ENCODE measurements around the gene PCDH7.
A peak's percentile ranks its signal among the peaks of the same experiment; 100 is the strongest.

Gene PCDH7

DNA sequence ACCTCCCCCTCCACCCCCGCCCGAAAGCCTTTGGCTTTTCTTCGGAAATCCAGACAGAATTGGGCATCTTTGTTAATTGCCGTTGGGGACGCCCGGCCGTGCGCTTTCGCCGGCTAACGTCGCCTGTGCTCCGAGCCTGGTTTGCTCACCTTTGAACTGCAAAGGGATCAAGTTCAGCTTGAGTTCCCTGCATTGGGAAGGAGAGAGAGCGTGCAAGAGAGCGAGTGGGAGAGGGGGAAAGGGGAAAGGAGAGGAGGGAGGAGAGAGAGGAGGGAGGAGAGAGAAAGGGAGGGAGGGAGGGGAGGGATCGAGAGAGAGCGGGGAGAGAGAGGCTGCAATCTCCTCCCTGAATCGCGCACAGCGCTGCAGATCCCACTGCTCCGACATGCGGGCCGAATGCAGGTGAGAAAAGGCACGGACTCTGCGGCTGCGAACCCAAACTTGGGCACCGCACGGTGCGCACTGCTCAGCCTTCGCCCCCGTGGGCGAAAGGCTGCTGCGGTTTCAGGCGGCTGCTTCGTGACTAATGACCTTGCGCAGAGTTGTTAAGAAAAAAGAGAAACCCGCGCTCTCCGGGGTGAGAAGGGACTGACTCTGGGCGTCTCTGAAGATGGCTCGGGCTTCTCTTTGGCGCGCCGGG, at the start of gene PCDH7:
PCDH7 (plus strand) TSS at position 349 of the 640 bp plus-strand sequence. CDS start 1,054 bp downstream, outside the sequence.
- H3K9me3 Mint-ChIP-seq = no peaks in the 10 kb centered on the region
- H3K36me3 Mint-ChIP-seq = no peaks in the 10 kb centered on the region
- H3K4me3 Mint-ChIP-seq = peak within 1 kb of the TSS; percentile 36
- H3K27ac Mint-ChIP-seq = no peak within 1 kb of the TSS
- H3K4me1 Mint-ChIP-seq = peaks cover 19% of the 10 kb centered on the region
- peaks cover 62% of the 10 kb centered on the region for H3K27me3 Mint-ChIP-seq
- ATAC-seq = no peak

DNA sequence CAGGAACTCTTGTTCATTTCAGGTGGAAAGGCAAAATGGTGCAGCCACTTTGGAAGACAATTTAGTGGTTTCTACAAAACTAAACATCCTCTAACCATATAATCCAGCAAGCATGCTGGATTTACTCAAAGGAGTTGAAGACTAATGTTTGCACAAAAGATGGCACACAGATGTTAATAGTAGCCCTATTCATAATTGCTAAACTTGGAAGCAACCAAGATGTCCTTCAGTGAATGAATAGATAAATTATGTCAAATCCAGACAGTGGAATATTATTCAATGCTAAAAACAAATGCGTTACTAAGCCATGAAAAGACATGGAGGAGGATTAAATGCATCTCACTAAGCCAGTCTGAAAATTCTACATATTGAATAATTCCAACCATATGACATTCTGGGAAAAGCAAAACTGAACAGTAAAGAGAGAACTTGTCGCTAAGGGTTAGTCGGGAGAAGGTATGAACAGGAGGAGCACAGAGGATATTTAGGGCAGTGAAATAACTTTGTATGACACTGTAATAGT, 48.2 kb upstream of the PCDH7 start:
- no peak for ATAC-seq
- Mint-ChIP-seq H3K36me3 (no peaks in the 10 kb centered on the region), H3K27ac (no peak overlapping the region), H3K4me1 (no peaks in the 10 kb centered on the region), H3K27me3 (no peaks in the 10 kb centered on the region), H3K4me3 (no peak overlapping the region), H3K9me3 (peaks cover 6% of the 10 kb centered on the region)

DNA sequence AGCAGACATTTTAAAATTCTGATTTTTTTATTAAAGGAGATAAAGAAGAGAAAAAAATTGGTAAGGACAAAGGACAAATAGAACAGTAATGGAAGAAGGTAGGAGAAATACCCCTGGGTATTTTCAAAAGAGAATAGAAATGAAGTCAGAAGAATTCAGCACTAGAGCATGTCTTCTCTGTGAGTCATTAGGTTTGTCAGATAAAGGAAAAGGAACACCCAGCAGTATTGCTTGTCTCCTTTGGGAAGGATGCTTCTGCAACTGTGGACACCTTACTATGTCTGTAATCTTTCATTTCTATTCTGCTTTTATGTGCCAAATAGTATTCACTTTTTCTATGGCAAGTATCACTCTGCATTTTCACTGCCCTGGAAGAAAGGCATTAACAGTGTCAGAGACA, 24.0 kb upstream of the PCDH7 start:
- H3K27me3 Mint-ChIP-seq = no peaks in the 10 kb centered on the region
- no peak overlapping the region for H3K4me3 Mint-ChIP-seq
- H3K9me3 Mint-ChIP-seq = no peaks in the 10 kb centered on the region
- ATAC-seq = no peak
- no peak overlapping the region for H3K27ac Mint-ChIP-seq
- H3K36me3 Mint-ChIP-seq = no peaks in the 10 kb centered on the region
- no peaks in the 10 kb centered on the region for H3K4me1 Mint-ChIP-seq

DNA sequence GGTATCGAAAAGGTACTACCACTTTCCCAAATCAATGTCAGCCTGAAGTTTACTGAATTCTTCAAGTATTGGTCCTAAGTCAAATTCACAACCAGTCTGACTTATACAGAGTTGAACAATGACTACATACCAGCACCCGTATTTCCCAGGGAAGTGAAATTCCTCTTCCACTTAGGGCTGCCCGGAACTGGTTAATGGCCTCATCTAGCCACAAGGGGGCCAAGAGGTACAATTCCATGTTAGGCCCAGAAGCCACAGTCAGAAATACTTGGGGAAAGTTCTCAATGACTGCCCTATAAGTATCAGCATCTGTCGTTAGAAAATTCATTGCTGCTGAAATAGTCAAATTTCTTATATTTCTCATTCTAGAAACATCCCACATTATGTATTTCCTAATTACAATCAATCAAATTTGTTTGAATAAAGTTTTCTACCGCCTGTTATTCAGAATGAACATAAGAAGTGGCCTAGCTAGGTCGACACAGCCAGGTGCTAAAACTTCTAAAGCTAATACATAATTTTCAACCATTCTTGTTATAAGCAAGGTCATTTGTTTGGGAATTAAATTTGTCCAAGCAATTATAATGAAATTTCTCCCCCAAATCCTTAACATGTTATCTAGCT, 5.6 kb upstream of the PCDH7 start:
- no peak for ATAC-seq
- Mint-ChIP-seq H3K4me3 (no peak overlapping the region), H3K36me3 (no peaks in the 10 kb centered on the region), H3K27me3 (peaks cover 37% of the 10 kb centered on the region), H3K4me1 (peaks cover 19% of the 10 kb centered on the region), H3K27ac (no peak overlapping the region), H3K9me3 (peaks cover 12% of the 10 kb centered on the region)

DNA sequence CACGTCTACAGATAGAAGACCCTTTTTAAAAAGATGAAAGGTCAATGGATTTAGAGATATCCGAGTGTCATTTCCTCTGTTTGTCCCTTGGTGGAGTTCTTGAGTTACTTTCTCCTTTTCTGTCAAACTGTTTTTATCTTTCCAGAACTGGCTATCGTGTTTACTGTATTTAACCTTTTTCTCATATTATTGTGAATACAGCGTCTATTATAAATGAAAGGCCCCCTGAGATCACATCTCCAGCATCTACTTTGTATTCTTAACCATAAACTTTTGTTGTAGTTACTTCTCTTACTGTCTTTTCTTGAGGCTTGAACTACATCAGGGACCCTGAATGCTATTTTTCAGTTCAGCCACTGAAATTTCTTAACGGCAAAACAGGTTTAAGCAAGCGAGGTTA, 4.0 kb upstream of the PCDH7 start:
- Mint-ChIP-seq H3K27me3 (peaks cover 54% of the 10 kb centered on the region), H3K27ac (no peak overlapping the region), H3K9me3 (peaks cover 3% of the 10 kb centered on the region), H3K4me3 (no peak overlapping the region), H3K36me3 (no peaks in the 10 kb centered on the region), H3K4me1 (peaks cover 19% of the 10 kb centered on the region)
- no peak for ATAC-seq

DNA sequence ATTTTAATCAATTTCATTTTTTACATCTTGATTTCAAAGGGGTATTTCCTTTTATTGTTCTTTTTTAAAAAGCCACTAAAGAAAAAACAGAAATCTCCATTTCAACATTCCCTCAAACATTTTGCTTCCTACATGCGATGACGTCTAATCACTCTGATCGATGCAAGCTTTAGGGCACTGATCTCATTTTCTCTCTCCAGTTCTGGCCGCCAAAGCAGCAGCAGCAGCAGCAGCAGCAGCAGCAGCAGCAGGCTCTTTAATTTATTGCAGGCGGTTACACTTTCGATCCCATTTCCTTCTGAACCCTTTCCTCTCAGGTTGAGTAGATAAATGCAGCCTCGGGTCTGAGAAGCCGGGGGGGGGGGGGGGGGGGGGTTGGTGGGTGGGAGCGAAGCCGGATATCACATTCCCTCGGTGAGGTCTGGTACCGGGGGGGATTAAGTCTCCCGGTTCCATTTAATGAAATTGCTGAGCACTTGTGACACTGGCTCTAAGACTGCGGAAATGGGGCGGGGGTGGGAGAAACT, 3.4 kb upstream of the PCDH7 start:
- ATAC-seq = no peak
- Mint-ChIP-seq H3K9me3 (peaks cover under 1% of the 10 kb centered on the region), H3K27me3 (peaks cover 56% of the 10 kb centered on the region), H3K27ac (no peak overlapping the region), H3K4me1 (peaks cover 19% of the 10 kb centered on the region), H3K36me3 (no peaks in the 10 kb centered on the region), H3K4me3 (peak overlapping the region; percentile 19)

DNA sequence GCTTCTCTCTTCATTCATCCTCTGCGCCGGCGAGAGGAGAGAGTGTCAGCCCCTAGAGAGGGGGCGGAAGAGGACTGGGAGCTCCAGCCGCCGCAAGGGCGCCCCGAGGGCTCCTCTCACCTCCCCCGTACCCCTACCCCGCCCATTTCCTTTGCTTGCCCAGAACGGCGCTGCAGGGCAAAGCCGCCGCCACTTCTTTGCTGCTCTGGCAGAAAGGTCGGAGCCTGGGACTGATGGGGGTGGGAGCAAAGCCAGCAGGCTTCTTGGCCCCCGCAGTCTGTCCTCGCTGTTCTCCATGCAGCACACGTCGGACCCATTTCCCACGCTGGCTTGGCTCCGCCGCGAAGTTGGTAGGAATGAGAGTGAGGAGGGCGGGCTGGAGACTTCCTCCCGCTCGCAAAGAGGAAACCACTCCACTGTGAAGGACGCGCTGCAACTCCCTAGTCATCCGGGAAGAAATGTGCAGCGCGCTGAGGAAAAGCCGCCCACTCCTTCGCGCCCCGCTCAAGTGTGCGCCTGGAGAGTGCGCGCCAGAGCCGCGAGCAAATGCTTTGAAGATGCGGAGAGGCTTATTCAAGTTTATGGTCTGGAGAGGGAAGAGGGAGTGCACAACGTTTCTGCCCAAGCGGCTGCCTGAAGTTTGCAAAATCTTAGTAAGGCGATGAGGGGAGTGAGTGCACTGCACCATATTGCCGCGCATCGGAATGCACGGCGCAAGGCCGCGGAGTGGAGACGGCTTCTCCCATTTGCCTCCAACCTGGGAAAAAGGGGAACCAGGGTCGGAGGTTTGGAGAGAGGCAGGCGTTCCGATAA, 2.8 kb upstream of the PCDH7 start:
- no peaks in the 10 kb centered on the region for H3K9me3 Mint-ChIP-seq
- H3K36me3 Mint-ChIP-seq = no peaks in the 10 kb centered on the region
- no peak for ATAC-seq
- peaks cover 56% of the 10 kb centered on the region for H3K27me3 Mint-ChIP-seq
- H3K27ac Mint-ChIP-seq = no peak overlapping the region
- H3K4me3 Mint-ChIP-seq = peak overlapping the region; percentile 67
- H3K4me1 Mint-ChIP-seq = peaks cover 19% of the 10 kb centered on the region

DNA sequence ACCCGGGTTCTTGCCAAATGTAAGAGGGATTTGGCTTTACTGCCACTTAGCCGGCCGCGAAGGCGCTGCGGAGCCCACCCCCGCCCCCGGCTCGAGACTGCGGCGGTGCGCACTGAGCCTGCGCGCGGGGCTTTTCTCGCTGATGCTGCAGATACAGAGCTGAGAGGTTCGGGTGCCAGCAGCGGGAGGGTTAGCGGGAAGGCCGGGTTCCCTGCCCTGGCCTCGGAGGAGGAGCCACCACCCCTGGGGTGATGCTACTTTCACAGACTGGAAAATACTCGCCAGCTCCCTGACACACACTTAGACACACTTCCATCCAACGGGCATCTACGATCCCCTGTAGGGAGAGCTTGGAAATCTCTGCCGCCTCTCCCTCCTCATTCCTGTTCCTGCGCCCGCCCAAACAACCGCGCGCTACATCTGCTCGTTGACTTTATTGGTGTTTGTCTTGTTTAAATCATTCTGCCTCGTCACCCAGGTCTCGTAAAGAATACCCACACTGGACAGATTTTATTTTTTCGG, 2.1 kb upstream of the PCDH7 start:
- Mint-ChIP-seq H3K9me3 (no peaks in the 10 kb centered on the region), H3K27me3 (peaks cover 59% of the 10 kb centered on the region), H3K27ac (no peak overlapping the region), H3K4me3 (no peak overlapping the region), H3K36me3 (no peaks in the 10 kb centered on the region), H3K4me1 (peaks cover 19% of the 10 kb centered on the region)
- ATAC-seq = no peak

- peaks cover 62% of the 10 kb centered on the region for H3K27me3 Mint-ChIP-seq
- peaks cover 19% of the 10 kb centered on the region for H3K4me1 Mint-ChIP-seq
- ATAC-seq = no peak
- H3K9me3 Mint-ChIP-seq = no peaks in the 10 kb centered on the region
- H3K36me3 Mint-ChIP-seq = no peaks in the 10 kb centered on the region
- H3K4me3 Mint-ChIP-seq = no peak overlapping the region
- no peak overlapping the region for H3K27ac Mint-ChIP-seq
These were observed 1.3 kb upstream of the PCDH7 start for GRCh38 chr4:30718641-30719453.

DNA sequence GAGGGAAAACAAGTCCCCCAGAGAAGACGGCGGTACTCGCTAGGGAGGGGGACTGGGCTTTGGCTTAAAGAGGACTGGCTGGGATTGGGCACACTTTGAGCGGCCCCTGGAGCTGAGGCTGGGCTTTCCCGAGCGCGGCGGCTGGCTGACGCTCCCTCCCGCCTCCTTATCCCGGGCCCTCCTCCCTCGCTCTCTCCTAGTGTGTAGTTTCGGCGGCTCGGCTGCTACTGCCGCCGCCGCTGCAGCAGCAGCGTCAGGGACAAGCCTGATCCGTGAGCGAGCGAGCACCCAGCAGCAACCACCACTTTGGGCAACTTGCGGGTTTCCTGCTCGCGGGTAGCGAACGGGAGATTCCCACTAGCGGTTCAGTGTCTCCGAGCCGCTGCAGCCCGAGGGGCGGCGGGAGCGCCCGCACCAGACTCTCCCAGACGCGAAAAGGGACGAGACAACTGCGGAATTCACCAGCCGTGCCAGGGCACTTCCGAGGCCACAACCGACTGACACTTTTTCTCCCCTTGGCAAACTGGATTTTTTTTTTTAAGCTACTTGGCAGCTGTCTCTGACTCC, 632 bp upstream of the PCDH7 start:
- H3K4me3 Mint-ChIP-seq = no peak overlapping the region
- H3K36me3 Mint-ChIP-seq = no peaks in the 10 kb centered on the region
- no peak for ATAC-seq
- peaks cover 62% of the 10 kb centered on the region for H3K27me3 Mint-ChIP-seq
- H3K9me3 Mint-ChIP-seq = no peaks in the 10 kb centered on the region
- no peak overlapping the region for H3K27ac Mint-ChIP-seq
- peaks cover 19% of the 10 kb centered on the region for H3K4me1 Mint-ChIP-seq

- Mint-ChIP-seq H3K4me1 (peaks cover 19% of the 10 kb centered on the region), H3K9me3 (no peaks in the 10 kb centered on the region), H3K27ac (no peak overlapping the region), H3K27me3 (peaks cover 59% of the 10 kb centered on the region), H3K4me3 (peak overlapping the region; percentile 36), H3K36me3 (no peaks in the 10 kb centered on the region)
- ATAC-seq = no peak
These were observed 554 bp downstream of the PCDH7 start for GRCh38 chr4:30720661-30721184.

DNA sequence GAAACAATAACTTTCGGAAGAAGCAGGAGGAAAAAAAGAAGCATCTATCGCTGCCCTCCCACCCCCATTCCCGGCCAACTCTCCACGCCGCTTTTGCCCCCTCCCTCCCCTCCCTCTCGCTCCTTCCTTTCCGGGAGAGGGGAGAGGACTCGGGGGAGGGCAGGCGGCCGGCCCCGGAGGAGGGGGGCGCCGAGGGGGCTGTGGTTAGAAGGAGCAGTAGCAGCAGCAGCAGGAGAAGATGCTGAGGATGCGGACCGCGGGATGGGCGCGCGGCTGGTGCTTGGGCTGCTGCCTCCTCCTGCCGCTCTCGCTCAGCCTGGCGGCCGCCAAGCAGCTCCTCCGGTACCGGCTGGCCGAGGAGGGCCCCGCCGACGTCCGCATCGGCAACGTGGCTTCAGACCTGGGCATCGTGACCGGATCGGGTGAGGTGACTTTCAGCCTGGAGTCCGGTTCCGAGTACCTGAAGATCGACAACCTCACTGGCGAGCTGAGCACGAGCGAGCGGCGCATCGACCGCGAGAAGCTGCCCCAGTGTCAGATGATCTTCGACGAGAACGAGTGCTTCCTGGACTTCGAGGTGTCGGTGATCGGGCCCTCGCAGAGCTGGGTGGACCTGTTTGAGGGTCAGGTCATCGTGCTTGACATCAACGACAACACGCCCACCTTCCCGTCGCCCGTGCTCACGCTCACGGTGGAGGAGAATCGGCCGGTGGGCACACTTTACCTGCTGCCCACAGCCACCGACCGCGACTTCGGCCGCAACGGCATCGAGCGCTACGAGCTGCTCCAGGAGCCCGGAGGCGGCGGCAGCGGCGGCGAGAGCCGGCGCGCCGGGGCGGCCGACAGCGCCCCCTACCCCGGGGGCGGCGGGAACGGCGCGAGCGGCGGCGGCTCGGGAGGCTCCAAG, 1.3 kb downstream of the PCDH7 start:
- H3K4me3 Mint-ChIP-seq = peak overlapping the region; percentile 36
- H3K27me3 Mint-ChIP-seq = peaks cover 52% of the 10 kb centered on the region
- no peak overlapping the region for H3K27ac Mint-ChIP-seq
- H3K9me3 Mint-ChIP-seq = no peaks in the 10 kb centered on the region
- peaks cover 13% of the 10 kb centered on the region for H3K4me1 Mint-ChIP-seq
- ATAC-seq = no peak
- no peaks in the 10 kb centered on the region for H3K36me3 Mint-ChIP-seq

- H3K27ac Mint-ChIP-seq = no peak overlapping the region
- H3K27me3 Mint-ChIP-seq = peaks cover 50% of the 10 kb centered on the region
- ATAC-seq = no peak
- no peaks in the 10 kb centered on the region for H3K36me3 Mint-ChIP-seq
- H3K4me3 Mint-ChIP-seq = no peak overlapping the region
- H3K9me3 Mint-ChIP-seq = no peaks in the 10 kb centered on the region
- H3K4me1 Mint-ChIP-seq = peaks cover 7% of the 10 kb centered on the region
These were observed 1.9 kb downstream of the PCDH7 start for GRCh38 chr4:30722092-30722358.
